DOHH2 (cell line): ENCODE data around the gene TRMT44.

Experiments
- CTCF ChIP-seq: fragments of 200-600 bp; sonication (generic); IDR thresholded peaks from one replicate; pipeline ENCODE4 v1.5.1; 2014; ENCODE audit warnings: antibody characterized with exemption, mild to moderate bottlenecking, low read depth, low read length; ENCODE audit not compliant: poor library complexity, severe bottlenecking
- EZH2phosphoT487 ChIP-seq: fragments of 200-600 bp; sonication (generic); IDR thresholded peaks from 2 replicates; pipeline ENCODE4 v1.6.1; 2017; ENCODE audit warnings: borderline replicate concordance, mild to moderate bottlenecking, antibody characterized with exemption, low read length, moderate library complexity, mixed read lengths

DNA sequence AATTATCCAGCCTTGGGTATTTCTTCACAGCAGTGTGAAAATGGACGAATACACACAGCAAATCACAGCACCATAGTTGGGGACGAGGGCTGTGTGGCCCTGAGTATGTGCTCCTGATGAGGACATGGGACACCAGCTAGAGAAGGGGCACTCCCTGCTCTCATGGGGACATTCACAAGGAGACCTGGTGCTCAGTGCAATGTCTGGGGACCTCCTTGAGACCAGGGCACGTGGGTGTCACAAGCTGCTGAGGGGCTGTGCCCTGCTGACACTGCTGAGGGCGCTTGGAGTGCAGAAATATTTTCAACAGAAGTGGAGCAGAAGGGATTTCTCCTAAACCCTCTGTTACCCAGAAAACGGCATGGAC is 65.4 kb downstream of the TRMT44 start:
- TF ChIP-seq CTCF = no peak
- TF ChIP-seq EZH2phosphoT487 = no peak
